Erythroblast (primary cell): ENCODE data around the gene FOXK1.
"Not testable (repeated sequence)": the region's sequence is repeated elsewhere in the genome, so short reads cannot be mapped to it uniquely, and the experiment has no call there.

Source experiments
- DNase-seq, 2 experiments: peaks; one replicate each; lab custom pipeline; 2025; lab: John Stamatoyannopoulos, UW
- GATA1 ChIP-seq: IDR thresholded peaks from 2 replicates; pipeline ENCODE4 v1.6.1; 2011; ENCODE audit warnings: low read depth, mild to moderate bottlenecking, control low read depth, low read length, moderate library complexity
- POLR2A ChIP-seq: IDR thresholded peaks from 2 replicates; pipeline ENCODE4 v1.6.1; 2011; ENCODE audit warnings: mild to moderate bottlenecking, low read length

Gene FOXK1

DNA sequence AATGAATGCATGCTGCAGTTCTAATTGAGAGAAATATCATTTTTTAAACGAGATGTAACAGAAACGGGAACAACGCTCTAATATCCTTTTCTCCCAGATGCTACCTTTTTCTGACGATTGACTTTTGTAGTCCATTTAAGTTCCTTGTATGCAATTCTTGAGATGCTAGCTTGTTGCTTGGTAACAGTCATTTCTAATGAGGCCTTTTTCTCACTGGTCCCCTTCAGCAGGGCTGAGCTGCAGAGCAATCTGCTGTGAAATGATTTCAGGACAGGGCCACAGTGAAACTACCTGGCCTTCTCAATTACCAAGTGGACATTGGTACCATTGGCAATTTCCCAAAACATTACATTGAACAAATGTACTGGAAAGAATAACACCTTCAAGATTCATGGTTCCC, 26.2 kb upstream of the FOXK1 start:
- TF ChIP-seq POLR2A (no peak), GATA1 (no peak)
- DNase-seq = no peak

DNA sequence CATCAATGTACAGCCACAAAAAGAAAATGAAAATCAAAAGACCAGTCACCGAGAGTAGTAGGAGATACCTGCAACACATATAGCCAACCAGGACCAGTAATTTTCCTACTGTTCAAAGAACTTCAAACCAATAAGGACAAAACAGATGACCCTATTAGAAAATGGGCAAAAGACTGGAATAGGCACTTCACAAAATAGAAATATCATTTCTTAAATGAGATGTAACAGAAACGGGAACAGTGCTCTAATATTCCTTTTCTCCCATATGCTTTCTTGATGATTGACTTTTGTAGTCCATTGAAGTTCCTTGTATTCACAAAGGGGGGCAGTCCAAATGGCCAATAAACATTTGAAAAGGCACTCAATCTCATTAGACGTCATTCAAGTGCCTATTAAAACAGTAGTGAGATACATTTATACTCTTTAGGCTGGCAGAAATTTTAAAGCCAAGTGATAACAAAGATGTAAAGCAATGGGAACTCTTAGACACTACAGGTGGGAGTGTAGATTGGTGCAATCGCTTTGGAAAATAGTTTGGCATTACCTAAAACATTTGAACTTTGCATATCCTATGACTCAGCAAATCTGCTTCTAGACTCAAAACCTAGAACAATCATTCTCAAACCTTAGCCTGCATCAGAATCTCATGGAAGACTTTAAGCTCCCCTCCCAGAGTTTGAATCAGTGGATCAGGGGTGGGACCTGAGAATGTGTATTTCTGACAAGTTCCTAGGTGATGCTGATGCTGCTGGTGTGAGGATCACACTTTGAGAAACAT, 24.3 kb upstream of the FOXK1 start:
- TF ChIP-seq POLR2A = no peak
- TF ChIP-seq GATA1 = no peak
- DNase-seq = no peak

DNA sequence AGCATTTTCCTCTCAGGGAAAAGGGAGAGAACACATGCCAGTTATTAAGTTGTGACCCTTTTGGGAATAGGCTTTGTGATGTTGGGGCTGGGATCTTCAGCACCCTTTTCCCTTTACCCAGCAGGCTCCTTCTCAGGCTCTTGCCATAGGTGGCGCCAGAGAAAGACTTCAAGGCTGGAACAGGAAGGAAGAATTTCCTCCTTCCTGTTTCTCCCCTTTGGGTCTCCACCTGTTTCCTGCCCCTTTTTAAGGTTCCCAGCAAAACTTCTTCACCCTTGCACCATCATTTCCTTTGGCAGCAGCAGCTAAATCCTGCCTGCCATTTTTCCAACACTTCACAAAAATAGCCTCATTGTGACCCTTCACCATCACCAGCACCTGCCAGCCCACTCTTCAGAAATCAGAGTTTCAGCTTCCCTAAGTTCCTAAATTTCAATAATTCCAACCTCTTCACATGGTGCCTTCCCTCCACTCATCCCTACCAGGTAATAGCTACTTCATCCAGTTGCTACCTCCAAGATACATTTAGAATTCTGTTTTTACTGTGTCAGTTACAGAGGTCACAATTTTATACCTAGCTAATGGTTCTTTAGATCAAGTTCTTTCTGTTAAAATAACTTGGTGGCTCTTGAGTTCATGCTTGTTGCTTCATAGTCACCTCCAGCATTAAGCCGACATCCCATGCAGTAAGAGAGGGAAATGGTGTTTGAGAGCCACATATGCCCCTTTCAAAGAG, 22.4 kb upstream of the FOXK1 start:
- DNase-seq = peak; percentile 15 to 26
- TF ChIP-seq GATA1 (no peak), POLR2A (no peak)

DNA sequence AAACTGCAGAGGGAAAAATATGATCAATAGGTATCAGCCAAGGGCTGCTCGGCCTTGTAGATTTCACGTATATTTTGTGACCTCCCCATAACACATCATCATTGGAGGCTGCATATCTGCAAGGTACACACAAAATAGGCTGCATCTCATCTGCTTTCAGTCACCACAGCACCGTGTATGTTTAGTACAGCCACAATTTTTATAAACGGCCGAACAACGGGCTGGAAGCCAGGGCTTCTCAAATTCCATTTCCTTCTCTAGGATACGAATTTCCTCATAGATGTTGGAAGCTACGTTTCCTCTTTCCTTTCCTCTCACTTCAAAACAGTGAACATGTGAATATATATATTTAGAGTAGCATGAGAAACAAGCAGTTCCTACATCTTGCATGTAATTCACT, 20.2 kb upstream of the FOXK1 start:
- DNase-seq = no peak
- no peak for TF ChIP-seq POLR2A
- TF ChIP-seq GATA1 = no peak

DNA sequence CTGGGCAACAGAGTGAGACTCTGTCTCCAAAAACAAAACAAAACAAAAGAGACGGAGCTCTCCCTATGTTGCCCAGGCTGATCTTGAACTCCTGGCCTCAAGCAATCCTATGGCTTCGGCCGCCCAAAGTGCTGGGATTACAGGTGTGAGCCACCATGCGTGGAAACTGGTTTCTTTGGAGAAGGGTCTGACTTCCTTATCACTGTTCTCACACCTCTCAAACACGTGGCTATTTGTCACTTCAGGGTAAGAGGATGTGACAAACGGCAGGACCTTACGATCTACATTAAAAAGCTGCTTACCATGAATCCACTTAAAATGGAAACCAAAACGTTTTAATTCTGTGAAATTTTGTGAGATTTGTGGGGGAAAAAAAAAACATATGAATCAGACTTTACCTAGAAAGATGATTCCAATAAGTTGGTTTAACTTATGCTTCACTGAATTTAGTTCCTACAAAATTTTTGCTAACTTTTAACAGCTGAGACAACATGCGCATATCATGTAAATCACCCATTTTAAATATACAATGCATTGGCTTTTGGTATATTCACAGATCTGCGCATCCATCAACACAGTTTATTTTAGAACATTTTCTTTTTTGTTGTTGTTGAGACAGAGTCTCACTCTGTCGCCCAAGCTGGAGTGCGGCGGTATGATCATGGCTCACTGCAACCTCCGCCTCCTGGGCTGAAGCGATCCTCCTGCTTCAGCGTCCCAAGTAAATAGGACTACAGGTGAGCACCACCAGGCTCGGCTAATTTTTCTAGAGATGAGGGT, 18.7 kb upstream of the FOXK1 start:
- no peak for DNase-seq
- TF ChIP-seq GATA1 (no peak), POLR2A (no peak)

DNA sequence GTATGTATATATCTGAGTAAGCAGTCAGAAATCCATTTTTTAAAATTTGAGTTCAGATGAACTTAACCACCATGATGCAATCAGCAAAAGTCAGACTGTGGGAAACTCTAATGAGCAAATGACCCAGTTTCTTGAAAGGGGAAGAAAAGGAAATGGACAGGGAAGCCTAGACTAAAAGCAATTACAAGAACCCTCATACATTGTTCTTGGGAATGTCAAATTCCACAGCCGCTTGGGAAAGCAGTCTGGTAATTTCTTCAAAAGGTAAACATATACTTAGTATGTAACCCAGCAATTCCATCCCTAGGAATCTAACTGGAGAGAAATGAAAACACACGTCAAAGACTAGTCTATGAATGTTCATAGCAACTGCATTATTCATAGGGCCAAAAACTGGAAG, 16.4 kb upstream of the FOXK1 start:
- DNase-seq = no peak
- TF ChIP-seq GATA1 (no peak), POLR2A (no peak)

DNA sequence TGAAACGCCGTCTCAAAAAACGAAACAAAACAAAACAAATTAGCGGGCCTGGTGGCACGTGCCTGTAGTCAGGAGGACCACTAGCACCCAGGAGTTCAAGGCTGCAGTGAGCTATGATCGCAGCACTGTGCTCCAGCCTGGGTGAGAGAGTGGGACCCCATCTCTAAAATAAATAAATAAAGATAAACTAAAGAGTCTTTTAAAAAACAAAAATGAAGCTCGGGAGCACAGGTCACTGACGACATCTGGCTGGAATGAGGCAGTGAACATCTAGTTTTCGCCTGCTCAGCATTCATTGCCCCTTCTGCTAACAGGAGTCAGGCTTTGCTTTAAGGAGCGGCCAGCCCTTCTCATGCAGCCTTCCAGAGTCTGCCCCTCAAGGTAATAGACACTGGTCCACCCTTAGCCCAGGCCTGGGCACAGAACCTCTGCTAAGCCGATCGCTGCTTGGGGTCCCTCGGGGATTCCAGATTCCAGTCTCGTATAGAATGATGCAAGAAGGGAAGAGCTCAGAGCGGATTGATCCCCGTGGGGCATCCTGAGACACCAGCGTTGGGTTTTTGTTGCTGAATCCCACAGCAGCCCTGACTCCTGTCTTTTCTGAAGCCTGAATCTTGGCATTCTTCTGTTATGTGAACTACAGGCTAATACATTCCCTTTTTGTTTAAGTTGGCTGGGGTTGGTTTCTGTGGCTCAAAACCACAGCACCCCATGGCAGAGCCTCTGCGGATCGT, 14.2 kb upstream of the FOXK1 start:
- DNase-seq = no peak

DNA sequence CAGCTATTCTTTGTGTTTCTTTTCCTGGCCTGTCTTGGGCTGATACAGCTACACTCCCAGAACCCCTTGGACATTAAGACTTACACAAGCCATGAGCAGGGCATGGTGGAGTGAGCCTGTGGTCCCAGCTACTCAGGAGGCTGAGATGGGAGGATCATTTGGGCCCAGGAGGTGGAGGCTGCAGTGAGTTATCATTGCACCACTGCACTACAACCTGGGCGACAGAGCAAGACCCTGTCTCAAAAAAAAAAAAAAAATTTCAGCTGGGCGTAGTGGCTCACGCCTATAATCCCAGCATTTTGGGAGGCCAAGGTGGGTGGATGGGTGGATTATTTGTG, 13.6 kb upstream of the FOXK1 start:
- TF ChIP-seq POLR2A = no peak
- TF ChIP-seq GATA1 = no peak
- no peak for DNase-seq

More for the DNA sequence above, 14.2 kb upstream of the FOXK1 start:
- TF ChIP-seq POLR2A (no peak), GATA1 (no peak)

DNA sequence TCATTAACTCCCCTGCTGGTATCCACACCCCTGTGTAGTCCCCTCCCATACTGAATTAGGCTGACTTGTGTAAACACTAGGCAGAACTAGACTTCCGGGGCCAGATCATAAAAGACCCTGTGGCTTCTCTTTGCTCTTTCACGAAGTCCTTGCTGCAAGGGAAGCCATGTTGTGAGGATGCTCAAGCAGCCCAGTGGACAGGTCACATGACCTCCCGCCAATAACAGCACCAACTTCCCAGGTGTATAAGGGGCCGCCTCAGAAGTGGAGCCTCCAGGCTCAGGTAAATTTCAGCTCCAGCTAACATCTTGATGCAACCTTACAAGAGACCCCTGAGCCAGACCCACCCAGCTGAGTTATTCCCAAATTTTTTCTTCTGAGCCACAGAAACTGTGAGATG, 11.3 kb upstream of the FOXK1 start:
- peak in 1 of 2 experiments; percentile 11 for DNase-seq
- TF ChIP-seq GATA1 (no peak), POLR2A (no peak)

DNA sequence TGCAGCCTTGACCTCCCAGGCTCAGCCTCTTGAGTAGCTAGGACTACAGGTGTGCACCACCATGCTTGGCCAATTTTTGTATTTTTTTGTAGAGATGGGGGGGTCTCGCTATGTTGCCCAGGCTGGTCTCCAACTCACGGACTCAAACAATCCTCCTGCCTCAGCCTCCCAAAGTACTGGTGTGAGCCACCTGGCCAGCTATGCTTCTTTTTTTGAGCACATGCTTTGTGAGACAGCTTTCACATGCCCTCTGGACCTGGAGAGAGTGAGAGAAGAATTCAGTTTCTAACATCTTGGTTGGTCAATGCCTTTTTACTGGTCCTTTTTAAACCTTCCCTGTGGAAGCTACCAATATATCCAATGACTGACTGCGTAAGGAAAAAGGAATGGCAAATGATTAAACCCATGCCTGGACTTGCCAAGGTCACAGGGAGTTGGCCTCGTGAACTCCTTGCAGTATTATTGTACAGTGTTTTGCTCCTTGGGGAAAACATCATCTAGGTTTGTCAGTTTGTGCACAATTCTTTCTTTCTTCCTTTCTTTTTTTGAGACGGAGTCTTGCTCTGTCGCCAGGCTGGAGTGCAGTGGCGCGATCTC, 6.2 kb upstream of the FOXK1 start:
- TF ChIP-seq GATA1 (no peak), POLR2A (no peak)
- DNase-seq = no peak

DNA sequence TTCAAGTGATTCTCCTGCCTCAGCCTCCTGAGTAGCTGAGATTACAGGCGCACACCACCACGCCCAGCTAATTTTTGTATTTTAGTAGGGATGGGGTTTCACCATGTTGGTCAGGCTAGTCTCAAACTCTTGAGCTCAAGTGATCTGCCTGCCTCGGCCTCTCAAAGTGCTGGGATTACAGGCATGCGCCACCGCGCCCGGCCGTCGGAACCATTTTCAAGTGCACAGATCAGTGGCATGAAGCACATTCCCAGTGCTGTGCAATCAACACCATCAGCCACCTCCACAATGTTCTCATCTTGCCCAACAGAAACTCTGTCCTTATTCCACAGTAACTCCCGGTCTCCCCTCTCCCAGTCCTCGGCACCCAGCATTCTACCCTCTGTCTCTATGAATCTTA, 4.6 kb upstream of the FOXK1 start:
- DNase-seq = not testable (repeated sequence)

DNA sequence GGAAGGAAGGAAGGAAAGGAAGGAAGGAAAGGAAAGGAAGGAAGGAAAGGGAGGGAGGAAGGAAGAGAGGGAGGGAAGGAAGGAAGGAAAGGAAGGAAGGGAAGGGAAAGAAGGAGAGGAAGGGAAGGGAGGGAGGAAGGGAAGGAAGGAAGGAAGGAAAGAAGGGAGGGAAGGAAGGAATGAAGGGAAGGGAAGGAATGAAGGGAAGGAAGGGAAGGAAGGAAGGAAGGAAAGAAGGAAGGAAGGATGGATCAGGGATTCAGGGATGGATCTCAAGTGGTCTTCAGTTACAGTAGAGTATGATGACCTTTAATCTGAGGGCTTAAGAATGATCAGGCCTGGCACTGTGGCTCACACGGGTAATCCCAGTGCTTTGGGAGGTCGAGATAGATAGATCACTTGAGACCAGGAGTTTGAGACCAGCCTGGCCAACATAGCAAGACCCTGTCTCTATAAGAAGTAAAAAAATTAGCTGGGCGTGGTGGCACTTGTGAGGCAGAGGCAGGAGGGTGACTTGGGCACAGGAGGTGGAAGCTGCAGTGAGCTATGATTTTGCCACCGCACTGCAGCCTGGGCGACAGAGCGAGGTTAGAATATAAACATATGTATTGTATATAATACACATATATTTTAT, 760 bp upstream of the FOXK1 start:
- peak in 1 of 2 experiments; percentile 35 for DNase-seq
- TF ChIP-seq POLR2A (no peak), GATA1 (no peak)

DNA sequence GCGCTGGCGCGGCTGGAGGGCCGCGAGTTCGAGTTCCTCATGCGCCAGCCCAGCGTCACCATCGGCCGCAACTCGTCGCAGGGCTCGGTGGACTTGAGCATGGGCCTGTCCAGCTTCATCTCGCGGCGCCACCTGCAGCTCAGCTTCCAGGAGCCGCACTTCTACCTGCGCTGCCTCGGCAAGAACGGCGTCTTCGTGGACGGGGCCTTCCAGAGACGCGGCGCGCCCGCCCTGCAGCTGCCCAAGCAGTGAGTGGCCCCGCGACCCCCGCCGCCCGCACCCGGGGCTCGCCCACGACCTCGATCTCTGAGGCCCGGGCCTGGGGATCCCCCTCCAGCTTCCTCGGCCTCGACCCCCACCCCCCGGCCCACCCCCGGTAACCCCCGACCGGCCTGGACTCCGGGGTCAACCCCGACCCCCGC, 537 bp downstream of the FOXK1 start:
- DNase-seq = peak; percentile 66 to 79
- no peak for TF ChIP-seq POLR2A
- no peak for TF ChIP-seq GATA1
